ENCODE data around the gene IFT27. TPM values are rescaled to one million over a fixed set of nuclear protein-coding genes. Genes with fewer than 3 reads are reported as not detected.

Gene IFT27
- total RNA-seq, 1 donor, result 17.6 TPM

DNA sequence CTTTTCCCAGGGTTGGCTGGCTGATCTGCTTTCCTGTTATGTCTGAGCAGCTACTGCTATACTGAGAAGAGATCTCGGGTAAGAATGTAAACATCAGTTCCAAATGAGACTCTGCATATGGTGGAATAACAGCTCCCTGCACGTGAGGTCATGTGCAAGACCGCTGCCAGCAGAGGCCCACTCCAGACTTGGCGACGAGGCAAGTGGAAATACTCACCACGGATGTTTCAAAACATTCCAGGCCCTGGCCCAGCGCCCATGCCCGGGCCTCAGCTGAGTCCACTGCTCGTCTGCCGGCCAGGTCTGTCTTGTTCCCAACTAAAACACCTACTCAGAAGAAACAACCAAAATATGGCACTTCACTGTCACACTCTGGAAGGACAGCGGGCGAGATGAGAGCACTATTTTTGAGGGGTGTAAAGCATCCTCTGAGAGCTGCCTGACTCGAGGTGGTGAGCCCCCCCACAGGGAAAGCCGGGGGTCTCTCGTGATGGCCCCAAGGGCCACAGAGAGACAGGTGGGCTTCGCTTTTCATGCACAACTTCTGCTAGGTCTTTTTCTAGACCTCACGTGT lies 13.1 kb downstream of the IFT27 start:
- no peak overlapping the region for H3K4me3 ChIP-seq (ENCODE audit: low read depth, low read length)
- peak; percentile 36 for DNase-seq (ENCODE audit: low read depth)
- TF ChIP-seq CTCF (IDR thresholded peaks at IDR 0.05; ENCODE audit: insufficient read depth, low read length), result no peak

GRCh38 chr22:36761553-36762240 lies 14.2 kb downstream of the IFT27 start:
- TF ChIP-seq CTCF (IDR thresholded peaks at IDR 0.05; ENCODE audit: insufficient read depth, low read length), result no peak
- H3K4me3 ChIP-seq (ENCODE audit: low read depth, low read length), result no peak overlapping the region
- no peak for DNase-seq (ENCODE audit: low read depth)

DNA sequence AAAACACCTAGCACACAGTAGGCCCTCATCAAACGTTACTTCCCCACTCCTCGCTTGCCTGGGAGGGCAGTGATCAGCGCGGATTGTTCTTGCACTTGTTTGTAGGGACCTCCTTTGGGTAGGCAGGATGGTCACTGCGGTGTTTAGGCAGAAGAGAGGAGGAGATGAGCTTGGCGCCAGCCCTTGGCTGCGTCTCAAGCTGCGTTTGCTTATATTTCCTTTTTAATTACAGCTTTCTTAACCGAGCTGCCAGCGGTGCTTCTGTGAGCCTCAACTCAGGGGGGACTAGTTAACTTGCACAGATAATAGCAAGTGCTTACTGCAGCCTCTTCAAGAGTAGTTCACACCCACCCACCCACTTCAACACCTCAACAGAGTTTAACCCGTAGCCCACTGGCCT lies 15.1 kb downstream of the IFT27 start:
- DNase-seq (ENCODE audit: low read depth), result no peak
- no peak for TF ChIP-seq CTCF (IDR thresholded peaks at IDR 0.05; ENCODE audit: insufficient read depth, low read length)
- no peak overlapping the region for H3K4me3 ChIP-seq (ENCODE audit: low read depth, low read length)

DNA sequence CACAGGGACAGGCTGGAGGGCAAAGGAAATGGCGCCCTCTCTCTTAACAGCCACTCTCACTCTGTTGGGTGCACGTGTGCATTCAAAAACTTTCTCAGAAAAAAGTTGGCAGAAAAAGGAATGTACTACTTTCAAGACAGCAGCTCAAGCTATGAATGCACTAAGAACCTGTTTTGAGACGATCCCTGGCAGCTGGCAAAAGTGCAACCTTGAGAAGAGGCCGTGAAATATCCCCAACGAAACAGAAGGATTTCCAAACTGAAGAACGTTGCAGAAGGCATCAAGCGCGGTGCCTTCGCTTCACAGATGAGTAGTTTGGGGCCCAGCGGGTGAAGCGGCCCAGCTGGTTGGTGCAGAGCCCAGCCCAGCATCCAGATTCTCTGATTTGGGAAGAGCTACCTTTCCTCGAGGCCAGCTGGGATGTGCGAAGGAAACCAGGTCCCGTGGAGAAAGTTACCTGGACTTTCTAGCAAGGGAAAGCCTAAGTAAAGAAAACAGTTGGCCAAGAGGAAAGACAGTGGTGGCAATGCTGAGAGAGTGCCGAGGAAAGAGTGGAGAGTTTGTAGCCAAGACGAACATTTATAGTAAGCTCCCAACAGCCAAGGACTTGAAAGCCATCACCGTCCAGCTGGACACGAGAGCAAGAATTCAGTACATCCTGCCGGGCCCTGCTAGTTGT lies 16.3 kb downstream of the IFT27 start:
- DNase-seq (ENCODE audit: low read depth), result no peak
- no peak overlapping the region for H3K4me3 ChIP-seq (ENCODE audit: low read depth, low read length)
- no peak for TF ChIP-seq CTCF (IDR thresholded peaks at IDR 0.05; ENCODE audit: insufficient read depth, low read length)

GRCh38 chr22:36758792-36759271 lies 17.1 kb downstream of the IFT27 start:
- no peak overlapping the region for H3K4me3 ChIP-seq (ENCODE audit: low read depth, low read length)
- no peak for TF ChIP-seq CTCF (IDR thresholded peaks at IDR 0.05; ENCODE audit: insufficient read depth, low read length)
- DNase-seq (ENCODE audit: low read depth), result no peak

- peak; percentile 84 for TF ChIP-seq CTCF (IDR thresholded peaks at IDR 0.05; ENCODE audit: insufficient read depth, low read length)
- peak; percentile 68 for DNase-seq (ENCODE audit: low read depth)
- no peak overlapping the region for H3K4me3 ChIP-seq (ENCODE audit: low read depth, low read length)
Measured at GRCh38 chr22:36757668-36758211, 18.2 kb downstream of the IFT27 start.
